ENCODE data around the gene CLEC10A.

GRCh38 chr17:7112510-7113108 is 32.6 kb upstream of the CLEC10A start:
- TF ChIP-seq, protein P1, sequence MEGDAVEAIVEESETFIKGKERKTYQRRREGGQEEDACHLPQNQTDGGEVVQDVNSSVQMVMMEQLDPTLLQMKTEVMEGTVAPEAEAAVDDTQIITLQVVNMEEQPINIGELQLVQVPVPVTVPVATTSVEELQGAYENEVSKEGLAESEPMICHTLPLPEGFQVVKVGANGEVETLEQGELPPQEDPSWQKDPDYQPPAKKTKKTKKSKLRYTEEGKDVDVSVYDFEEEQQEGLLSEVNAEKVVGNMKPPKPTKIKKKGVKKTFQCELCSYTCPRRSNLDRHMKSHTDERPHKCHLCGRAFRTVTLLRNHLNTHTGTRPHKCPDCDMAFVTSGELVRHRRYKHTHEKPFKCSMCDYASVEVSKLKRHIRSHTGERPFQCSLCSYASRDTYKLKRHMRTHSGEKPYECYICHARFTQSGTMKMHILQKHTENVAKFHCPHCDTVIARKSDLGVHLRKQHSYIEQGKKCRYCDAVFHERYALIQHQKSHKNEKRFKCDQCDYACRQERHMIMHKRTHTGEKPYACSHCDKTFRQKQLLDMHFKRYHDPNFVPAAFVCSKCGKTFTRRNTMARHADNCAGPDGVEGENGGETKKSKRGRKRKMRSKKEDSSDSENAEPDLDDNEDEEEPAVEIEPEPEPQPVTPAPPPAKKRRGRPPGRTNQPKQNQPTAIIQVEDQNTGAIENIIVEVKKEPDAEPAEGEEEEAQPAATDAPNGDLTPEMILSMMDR (conservative IDR thresholded peaks at IDR 0.05; ENCODE audit: low read length): no peak
- TF ChIP-seq EZH2phosphoT487 (IDR thresholded peaks at IDR 0.05; ENCODE audit: borderline replicate concordance, low read depth, low read length): no peak

Data from OCI-LY7 (cell line).